IMR-90 (cell line): ENCODE measurements around the gene NSUN4.
"Not testable (repeated sequence)": the region's sequence is repeated elsewhere in the genome, so short reads cannot be mapped to it uniquely, and the experiment has no call there.

Source experiments
- CTCF ChIP-seq: conservative IDR thresholded peaks from 2 replicates; pipeline ENCODE4 v1.5.1; 2012; ENCODE audit warnings: mild to moderate bottlenecking, low read depth, low read length, improper control_type of control experiment
- ELK1 ChIP-seq: fragments of 150-350 bp; IDR thresholded peaks from 2 replicates; pipeline ENCODE4 v1.6.1; 2016; ENCODE audit warnings: low read depth, mild to moderate bottlenecking, low read length, moderate library complexity, borderline replicate concordance
- MAFK ChIP-seq: IDR thresholded peaks from 2 replicates; pipeline ENCODE4 v1.6.1; 2012; ENCODE audit warnings: low read depth, low read length, improper control_type of control experiment
- MAZ ChIP-seq: IDR thresholded peaks from 2 replicates; pipeline ENCODE4 v1.6.1; 2012; ENCODE audit warnings: low read depth, mild to moderate bottlenecking, low read length, improper control_type of control experiment, moderate library complexity, borderline replicate concordance
- POLR2A ChIP-seq: IDR thresholded peaks from 2 replicates; pipeline ENCODE4 v1.6.1; 2012; ENCODE audit warnings: mild to moderate bottlenecking, low read depth, low read length
- RFX5 ChIP-seq: IDR thresholded peaks from 2 replicates; pipeline ENCODE4 v1.8.0; 2012; ENCODE audit warnings: low read depth, mild to moderate bottlenecking, low read length, moderate library complexity
- SMC3 ChIP-seq: fragments of 150-350 bp; IDR thresholded peaks from 2 replicates; pipeline ENCODE4 v1.6.1; 2016; ENCODE audit warnings: low read depth, mild to moderate bottlenecking, antibody characterized with exemption, low read length, moderate library complexity
- USF2 ChIP-seq: fragments of 150-350 bp; IDR thresholded peaks from 2 replicates; pipeline ENCODE4 v1.6.1; 2017; ENCODE audit warnings: mild to moderate bottlenecking, antibody characterized with exemption, low read length, low read depth

- not testable (repeated sequence) for TF ChIP-seq CTCF, SMC3, USF2, MAZ, POLR2A, MAFK, RFX5, ELK1
These were observed 15.3 kb downstream of the NSUN4 start for GRCh38 chr1:46355920-46356319.
